Neural crest cell (in vitro differentiated cells): ENCODE measurements around the gene CDKN1C. TPM values are rescaled to one million over a fixed set of nuclear protein-coding genes. Genes with fewer than 3 reads are reported as not detected.

Experiments
- DNase-seq: peaks from one replicate; pipeline ENCODE4 v3.0.0; 2021; ENCODE audit warnings: low read depth, mixed read lengths, low spot score
- H3K27ac Mint-ChIP-seq: one replicate; pipeline ENCODE4 v1.8.0; 2021; ENCODE audit warnings: mild to moderate bottlenecking, mixed read lengths; ENCODE audit not compliant: unreplicated experiment
- H3K27me3 Mint-ChIP-seq: 2 replicates; pipeline ENCODE4 v1.8.0; 2021; ENCODE audit warnings: low read depth, mild to moderate bottlenecking, mixed read lengths
- H3K36me3 Mint-ChIP-seq: 2 replicates; pipeline ENCODE4 v1.8.0; 2021; ENCODE audit warnings: low read depth, mild to moderate bottlenecking, mixed read lengths
- H3K4me1 Mint-ChIP-seq: 2 replicates; pipeline ENCODE4 v1.8.0; 2021; ENCODE audit warnings: mixed read lengths
- H3K4me3 Mint-ChIP-seq: one replicate; pipeline ENCODE4 v1.8.0; 2021; ENCODE audit warnings: mild to moderate bottlenecking, mixed read lengths
- H3K9me3 Mint-ChIP-seq: 2 replicates; pipeline ENCODE4 v1.8.0; 2021; ENCODE audit warnings: mixed read lengths
- CTCF ChIP-seq: fragments of 200-600 bp; sonication (generic); conservative IDR thresholded peaks from 2 replicates; pipeline ENCODE4 v1.5.0; 2021; ENCODE audit warnings: antibody characterized with exemption, mild to moderate bottlenecking
- total RNA-seq: library from RNA; stranded (reverse); gene quantifications from 2 replicates; pipeline ENCODE4 v1.2.1, GENCODE V29; 2021

Gene CDKN1C
- total RNA-seq, 1 donor from 2014 or later, result 78.3 TPM

GRCh38 chr11:2916892-2917645 is 31.5 kb upstream of the CDKN1C start:
- Mint-ChIP-seq H3K36me3 (no peaks in the 10 kb centered on the region), H3K9me3 (no peaks in the 10 kb centered on the region), H3K4me1 (no peaks in the 10 kb centered on the region), H3K27me3 (no peaks in the 10 kb centered on the region), H3K27ac (no peak overlapping the region), H3K4me3 (no peak overlapping the region)
- no peak for DNase-seq
- no peak for TF ChIP-seq CTCF

DNA sequence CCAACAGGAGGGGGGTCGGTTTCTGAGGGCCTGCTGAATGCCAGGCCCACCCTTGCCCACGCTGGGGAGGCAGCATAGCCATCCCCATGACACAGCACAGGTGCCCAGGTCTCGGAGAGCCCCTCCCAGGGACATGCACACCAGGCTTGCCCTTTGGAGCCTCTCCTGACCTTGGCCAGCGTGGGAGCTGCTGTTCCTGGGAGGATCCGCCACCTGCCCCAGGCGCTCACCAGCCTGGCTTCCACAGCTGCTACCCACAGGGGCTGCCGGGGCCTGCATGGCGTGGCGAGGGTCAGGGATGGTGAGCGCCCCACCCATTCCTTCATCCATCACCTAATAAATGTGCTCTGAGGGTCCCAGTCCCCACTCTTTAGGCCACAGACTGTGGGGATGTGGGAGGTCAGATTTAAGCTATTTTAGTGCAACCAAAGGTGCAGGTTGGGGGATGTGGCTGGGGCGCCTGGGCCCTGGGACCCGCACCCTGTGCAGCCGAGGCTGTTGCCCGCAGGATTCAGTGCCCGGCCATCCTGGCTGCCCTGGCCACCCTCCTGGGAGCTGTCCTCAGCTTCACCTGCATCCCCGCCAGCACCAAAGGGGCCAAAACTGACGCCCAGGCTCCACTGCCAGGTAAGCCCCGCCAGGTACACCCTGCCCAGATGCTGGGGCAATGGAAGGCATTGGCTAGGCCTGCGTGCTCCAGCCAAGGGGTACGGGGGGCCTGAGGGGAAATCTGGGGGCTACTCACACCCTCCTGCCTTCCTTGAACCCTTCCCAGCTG is 30.7 kb upstream of the CDKN1C start:
- no peaks in the 10 kb centered on the region for H3K4me1 Mint-ChIP-seq
- H3K27me3 Mint-ChIP-seq, result no peaks in the 10 kb centered on the region
- DNase-seq, result no peak
- H3K9me3 Mint-ChIP-seq, result no peaks in the 10 kb centered on the region
- no peak overlapping the region for H3K27ac Mint-ChIP-seq
- H3K36me3 Mint-ChIP-seq, result no peaks in the 10 kb centered on the region
- no peak overlapping the region for H3K4me3 Mint-ChIP-seq
- no peak for TF ChIP-seq CTCF

GRCh38 chr11:2915473-2915872 is 29.9 kb upstream of the CDKN1C start:
- no peaks in the 10 kb centered on the region for H3K36me3 Mint-ChIP-seq
- no peaks in the 10 kb centered on the region for H3K27me3 Mint-ChIP-seq
- no peaks in the 10 kb centered on the region for H3K4me1 Mint-ChIP-seq
- H3K4me3 Mint-ChIP-seq, result no peak overlapping the region
- no peak overlapping the region for H3K27ac Mint-ChIP-seq
- no peak for DNase-seq
- no peaks in the 10 kb centered on the region for H3K9me3 Mint-ChIP-seq
- no peak for TF ChIP-seq CTCF

GRCh38 chr11:2914455-2915195 is 29.1 kb upstream of the CDKN1C start:
- Mint-ChIP-seq H3K4me3 (no peak overlapping the region), H3K27ac (no peak overlapping the region), H3K27me3 (no peaks in the 10 kb centered on the region), H3K9me3 (no peaks in the 10 kb centered on the region), H3K36me3 (no peaks in the 10 kb centered on the region), H3K4me1 (no peaks in the 10 kb centered on the region)
- DNase-seq, result no peak
- no peak for TF ChIP-seq CTCF

GRCh38 chr11:2913776-2914175 is 28.2 kb upstream of the CDKN1C start:
- H3K4me3 Mint-ChIP-seq, result no peak overlapping the region
- no peaks in the 10 kb centered on the region for H3K4me1 Mint-ChIP-seq
- H3K9me3 Mint-ChIP-seq, result no peaks in the 10 kb centered on the region
- H3K36me3 Mint-ChIP-seq, result no peaks in the 10 kb centered on the region
- H3K27me3 Mint-ChIP-seq, result no peaks in the 10 kb centered on the region
- no peak overlapping the region for H3K27ac Mint-ChIP-seq
- no peak for DNase-seq
- no peak for TF ChIP-seq CTCF
